H1 (cell line): ENCODE data around the gene OR1I1. TPM values are rescaled to one million over a fixed set of nuclear protein-coding genes. Genes with fewer than 3 reads are reported as not detected.

Experiments
- CTCF ChIA-PET: fragments of 300-600 bp; sonication (Branson Sonifier 250); formaldehyde crosslinking; loops from one replicate; lab custom pipeline; 2021; ENCODE audit not compliant: partially characterized antibody; lab: Charles Lee
- POLR2A ChIA-PET: fragments of 300-600 bp; sonication (Branson Sonifier 250); formaldehyde crosslinking; loops from one replicate; lab custom pipeline; 2021; ENCODE audit warnings: inconsistent platforms; ENCODE audit not compliant: partially characterized antibody; lab: Charles Lee
- DNase-seq, 2 experiments: peaks; one replicate each; pipeline versions ENCODE4 v3.0.0 to v3.0.0-alpha.2; 2010 to 2022; ENCODE audit warnings: low spot score in 2 of 2, low read depth in 1 of 2, mixed read lengths in 1 of 2
- FAIRE-seq: peaks from 2 replicates; lab custom pipeline; 2011; peaks lifted over from hg19 to GRCh38; lab: Jason Lieb, UNC
- H2AFZ ChIP-seq: 2 replicates; pipeline ENCODE4 v1.8.1; 2012; ENCODE audit warnings: low read length, inconsistent platforms
- H2AK5ac ChIP-seq: 2 replicates; pipeline ENCODE4 v1.6.1; 2013; ENCODE audit warnings: low read depth, low read length
- H2BK120ac ChIP-seq: replicated peaks from 2 replicates; pipeline ENCODE3; 2013; ENCODE audit warnings: low read depth, low read length, inconsistent platforms
- H2BK12ac ChIP-seq: 2 replicates; pipeline ENCODE4 v1.6.1; 2013; ENCODE audit warnings: low read depth, low read length
- H2BK15ac ChIP-seq: 2 replicates; pipeline ENCODE4 v1.6.1; 2013; ENCODE audit warnings: low read length
- H2BK20ac ChIP-seq: 2 replicates; pipeline ENCODE4 v1.6.1; 2013; ENCODE audit warnings: low read length
- H2BK5ac ChIP-seq: 2 replicates; pipeline ENCODE4 v1.6.1; 2013; ENCODE audit warnings: low read depth, low read length
- H3K14ac ChIP-seq: 2 replicates; pipeline ENCODE4 v1.6.1; 2013; ENCODE audit warnings: inconsistent platforms; ENCODE audit not compliant: insufficient read length
- H3K18ac ChIP-seq: 2 replicates; pipeline ENCODE4 v1.6.1; 2013; ENCODE audit warnings: low read length; ENCODE audit errors: extremely low read depth
- H3K23ac ChIP-seq: 2 replicates; pipeline ENCODE4 v1.6.1; 2013; ENCODE audit warnings: inconsistent platforms; ENCODE audit not compliant: insufficient read length
- H3K23me2 ChIP-seq: 2 replicates; pipeline ENCODE4 v1.6.1; 2013; ENCODE audit warnings: low read depth, low read length
- H3K27ac ChIP-seq: 2 replicates; pipeline ENCODE4 v1.6.1; 2011; ENCODE audit warnings: low read depth, low read length, inconsistent platforms
- H3K27me3 ChIP-seq, 4 experiments: replicated peaks in 1 of 4; 1 replicate in 1 of 4; 2 replicates in 3 of 4; pipeline versions ENCODE4 v1.6.1 to v1.8.1; 2011 to 2013; ENCODE audit warnings: low read length in 3 of 4, mild to moderate bottlenecking in 3 of 4, inconsistent platforms in 2 of 4, mixed read lengths in 2 of 4, moderate library complexity in 1 of 4; ENCODE audit not compliant: control insufficient read depth in 3 of 4, insufficient read depth in 3 of 4; ENCODE audit errors: extremely low read depth in 1 of 4
- H3K36me3 ChIP-seq, 4 experiments: 2 replicates each; pipeline versions ENCODE4 v1.6.1 to v1.8.1; 2011 to 2013; ENCODE audit warnings: mild to moderate bottlenecking in 4 of 4, low read length in 3 of 4, moderate library complexity in 2 of 4, control low read depth in 1 of 4, inconsistent platforms in 1 of 4; ENCODE audit not compliant: insufficient read depth in 4 of 4, control insufficient read depth in 2 of 4
- H3K4ac ChIP-seq: replicated peaks from 2 replicates; pipeline ENCODE3; 2013; ENCODE audit warnings: low read length, low read depth, mixed read lengths, inconsistent platforms; ENCODE audit not compliant: insufficient read length
- H3K4me1 ChIP-seq, 4 experiments: replicated peaks in 1 of 4; 1 replicate in 1 of 4; 2 replicates in 3 of 4; pipeline versions ENCODE4 v1.6.1 to v1.8.1; 2011 to 2013; ENCODE audit warnings: low read length in 3 of 4, inconsistent platforms in 2 of 4, mixed read lengths in 1 of 4; ENCODE audit not compliant: insufficient read depth in 4 of 4, control insufficient read depth in 3 of 4
- H3K4me2 ChIP-seq, 2 experiments: 2 replicates each; pipeline versions ENCODE4 v1.6.1 to v1.8.1; 2011 to 2013; ENCODE audit warnings: low read depth in 2 of 2, low read length in 2 of 2, control low read depth in 1 of 2, inconsistent platforms in 1 of 2, mild to moderate bottlenecking in 1 of 2; ENCODE audit not compliant: insufficient read depth in 1 of 2
- H3K4me3 ChIP-seq, 4 experiments: fragments of 200-600, 300-600 bp in 1 of 4; sonication (generic), shearing (Covaris generic), sonication (Bioruptor Twin) in 1 of 4; 2 replicates each; pipeline versions ENCODE4 v1.5.1 to v1.8.1; 2011 to 2016; ENCODE audit warnings: low read length in 4 of 4, low read depth in 3 of 4, control low read depth in 2 of 4, inconsistent platforms in 2 of 4, mild to moderate bottlenecking in 2 of 4, mixed read lengths in 1 of 4, moderate library complexity in 1 of 4; ENCODE audit not compliant: insufficient read depth in 2 of 4; ENCODE audit errors: extremely low read depth in 1 of 4
- H3K56ac ChIP-seq: replicated peaks from 2 replicates; pipeline ENCODE3; 2013; ENCODE audit warnings: low read depth, mild to moderate bottlenecking, mixed read lengths, low read length, inconsistent platforms; ENCODE audit not compliant: insufficient read length
- H3K79me1 ChIP-seq: 2 replicates; pipeline ENCODE4 v1.6.1; 2013; ENCODE audit warnings: low read depth, low read length, control low read depth
- H3K79me2 ChIP-seq, 2 experiments: 2 replicates each; pipeline versions ENCODE4 v1.6.1 to v1.8.1; 2012 to 2013; ENCODE audit warnings: low read length in 2 of 2, mild to moderate bottlenecking in 2 of 2, inconsistent platforms in 1 of 2; ENCODE audit not compliant: insufficient read depth in 2 of 2, control insufficient read depth in 1 of 2
- H3K9ac ChIP-seq, 4 experiments: replicated peaks in 1 of 4; 1 replicate in 1 of 4; 2 replicates in 3 of 4; pipeline versions ENCODE4 v1.6.1 to v1.8.1; 2011 to 2013; ENCODE audit warnings: low read depth in 3 of 4, low read length in 3 of 4, control low read depth in 2 of 4, mild to moderate bottlenecking in 2 of 4, moderate library complexity in 2 of 4, inconsistent platforms in 1 of 4; ENCODE audit errors: extremely low read depth in 1 of 4
- H3K9me3 ChIP-seq, 2 experiments: 2 replicates each; pipeline versions ENCODE4 v1.6.1 to v1.8.1; 2012 to 2013; ENCODE audit warnings: mild to moderate bottlenecking in 2 of 2, moderate library complexity in 2 of 2, control low read depth in 1 of 2, inconsistent platforms in 1 of 2, low read depth in 1 of 2, low read length in 1 of 2, mixed read lengths in 1 of 2; ENCODE audit not compliant: insufficient read depth in 2 of 2
- H4K20me1 ChIP-seq, 2 experiments: replicated peaks in 1 of 2; 2 replicates each; pipeline versions ENCODE3 to v1.8.1; 2011 to 2013; ENCODE audit warnings: inconsistent platforms in 2 of 2, low read length in 2 of 2, mild to moderate bottlenecking in 1 of 2; ENCODE audit not compliant: insufficient read depth in 2 of 2, control insufficient read depth in 1 of 2
- H4K5ac ChIP-seq: 2 replicates; pipeline ENCODE4 v1.6.1; 2013; ENCODE audit warnings: low read length, low read depth, mixed read lengths, inconsistent platforms; ENCODE audit not compliant: insufficient read length
- H4K8ac ChIP-seq: 2 replicates; pipeline ENCODE4 v1.8.0; 2013; ENCODE audit warnings: mild to moderate bottlenecking, moderate library complexity, low read length, inconsistent platforms; ENCODE audit not compliant: insufficient read depth; ENCODE audit errors: extremely low read depth
- H4K91ac ChIP-seq: replicated peaks from 2 replicates; pipeline ENCODE3; 2013; ENCODE audit warnings: low read length, mixed read lengths, inconsistent platforms; ENCODE audit not compliant: insufficient read length
- ATF3 ChIP-seq: IDR thresholded peaks from 2 replicates; pipeline ENCODE4 v1.6.1; 2011; ENCODE audit warnings: low read depth, mild to moderate bottlenecking, low read length; ENCODE audit not compliant: insufficient read depth
- BRCA1 ChIP-seq: IDR thresholded peaks from 2 replicates; pipeline ENCODE4 v1.6.1; 2012; ENCODE audit warnings: low read depth, low read length, improper control_type of control experiment
- CHD1 ChIP-seq: IDR thresholded peaks from 2 replicates; pipeline ENCODE4 v1.6.1; 2012; ENCODE audit warnings: low read depth, low read length, improper control_type of control experiment
- JUND ChIP-seq: IDR thresholded peaks from 2 replicates; pipeline ENCODE4 v1.6.1; 2011; ENCODE audit warnings: mild to moderate bottlenecking, improper control_type of control experiment, low read length
- SRF ChIP-seq: IDR thresholded peaks from 2 replicates; pipeline ENCODE4 v1.6.1; 2011; ENCODE audit warnings: mild to moderate bottlenecking, low read depth, low read length, moderate library complexity
- SUZ12 ChIP-seq: fragments of 200-600 bp; sonication (generic); IDR thresholded peaks from 2 replicates; pipeline ENCODE4 v1.6.1; 2012; ENCODE audit warnings: mild to moderate bottlenecking, inconsistent platforms, low read length, moderate library complexity, mixed read lengths
- TBP ChIP-seq: IDR thresholded peaks from 2 replicates; pipeline ENCODE4 v1.6.1; 2011; ENCODE audit warnings: low read depth, low read length, improper control_type of control experiment
- WGBS, 2 experiments: shearing (Covaris generic) in 1 of 2; methylation state at CpG; one replicate each; pipeline versions ENCODE4 v1.1.6 to v1.1.7; 2013 to 2015; ENCODE audit warnings: low lambda C conversion rate in 2 of 2, mixed read lengths in 2 of 2, inconsistent platforms in 1 of 2, low coverage in 1 of 2, missing lambda C conversion rate in 1 of 2; ENCODE audit not compliant: insufficient replicate concordance in 2 of 2, insufficient coverage in 1 of 2, insufficient read length in 1 of 2; ENCODE audit errors: extremely low coverage in 1 of 2, missing lambda C conversion rate in 1 of 2; 5-methylcytosine and 5-hydroxymethylcytosine counted together
- polyA plus RNA-seq, 7 experiments: library from polyadenylated mRNA; depleted of rRNA in 3 of 7; stranded (reverse) in 5 of 7; unstranded in 2 of 7; fragments of >200 nt in 5 of 7; fragments of 200-250 nt in 2 of 7; gene quantifications; 1 replicate in 5 of 7; 2 replicates in 1 of 7; 4 replicates in 1 of 7; pipeline versions ENCODE4 v1.2.1 to v1.2.3, GENCODE V29; 2011 to 2013; ENCODE audit warnings: missing spikeins in 2 of 7, mixed read lengths in 2 of 7
- total RNA-seq: library from RNA; stranded (reverse); fragmentation: NEBNext Ultra II Directional; extraction: Animal tissue kit (Norgen Biotek cat#: 25700); gene quantifications from 2 replicates; pipeline ENCODE4 v1.2.1, GENCODE V29; 2021

The OR1I1 gene
- total and polyA plus RNA-seq, 2 of the 8 experiments (the other 6 are each of a cell fraction or from before 2014, with no cell fraction given): not detected

DNA sequence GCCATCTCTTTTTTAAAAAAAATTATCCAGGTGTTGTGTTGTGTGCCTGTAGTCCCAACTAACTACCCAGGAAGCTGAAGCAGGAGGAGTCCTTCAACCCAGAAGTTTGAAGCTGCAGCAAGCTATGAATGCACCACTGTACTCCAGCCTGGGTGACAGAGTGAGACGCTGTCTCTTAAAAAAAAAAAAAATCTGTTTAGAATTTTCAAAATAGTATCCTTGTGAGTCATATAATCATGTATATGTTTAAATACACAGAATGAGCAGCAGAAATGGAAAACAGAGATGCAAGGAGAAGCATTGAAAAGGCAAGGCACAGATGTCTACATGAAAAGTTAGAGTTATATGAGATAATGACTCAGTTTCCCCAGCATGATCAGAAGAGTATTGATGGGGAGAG lies 56.4 kb downstream of the OR1I1 start:
- H4K20me1 ChIP-seq: no peaks in the 10 kb centered on the region
- no peak for FAIRE-seq
- H4K8ac ChIP-seq: no peak overlapping the region
- H3K79me2 ChIP-seq: no peaks in the 10 kb centered on the region
- no peak overlapping the region for H3K4me3 ChIP-seq
- no peak overlapping the region for H3K56ac ChIP-seq
- DNase-seq: no peak
- H2BK12ac ChIP-seq: no peak overlapping the region
- TF ChIP-seq JUND (no peak), ATF3 (no peak), CHD1 (no peak), TBP (no peak), SUZ12 (no peak), SRF (no peak), BRCA1 (no peak)
- H3K79me1 ChIP-seq: no peaks in the 10 kb centered on the region
- no peak overlapping the region for H3K4ac ChIP-seq
- H3K4me1 ChIP-seq: no peaks in the 10 kb centered on the region
- H3K27ac ChIP-seq: no peak overlapping the region
- no peak overlapping the region for H2BK20ac ChIP-seq
- H3K9me3 ChIP-seq: peaks cover 0 to 11% of the 10 kb centered on the region in 2 experiments; a peak in 2 of 4 replicates
- no peak overlapping the region for H4K5ac ChIP-seq
- no peak overlapping the region for H3K18ac ChIP-seq
- H3K9ac ChIP-seq: no peak overlapping the region
- WGBS, 2 experiments: 95% methylated on average over 1 of the region's 1 CpG; no CpG with 5 or more reads in 1 of the 2 experiments
- no peak overlapping the region for H3K23ac ChIP-seq
- H2AK5ac ChIP-seq: no peak overlapping the region
- H4K91ac ChIP-seq: no peak overlapping the region
- H3K36me3 ChIP-seq: no peaks in the 10 kb centered on the region
- no peaks in the 10 kb centered on the region; a peak in 2 of 7 replicates for H3K27me3 ChIP-seq
- no peak overlapping the region for H3K14ac ChIP-seq
- H3K23me2 ChIP-seq: no peaks in the 10 kb centered on the region; the same call in 1 of the 2 replicates
- no peak overlapping the region for H2BK5ac ChIP-seq
- ChIA-PET CTCF (interaction anchor here (1.2 to 3.0 kb wide), 2 partner anchors 16 to 38 kb away, joined by 3 to 10 read pairs; no protein-coding TSS in a partner anchor), POLR2A (no interaction called here)
- no peak overlapping the region for H3K4me2 ChIP-seq
- H2BK15ac ChIP-seq: no peak overlapping the region
- H2BK120ac ChIP-seq: no peak overlapping the region
- H2AFZ ChIP-seq: no peak overlapping the region
